GM12878 (cell line): Measurements from ENCODE around the gene ACE. TPM values are rescaled to one million over a fixed set of nuclear protein-coding genes. Genes with fewer than 3 reads are reported as not detected.

Source experiments
- ATAC-seq: fragments of 200-7000 bp; cut with Tn5 transposase; 3 replicates; pipeline ENCODE4 v1.9.1; 2020; ENCODE audit warnings: mild to moderate bottlenecking, moderate library complexity
- BruUV-seq: library from RNA; stranded (reverse); fragments of 400-500 nt; replicated peaks from 2 replicates; lab custom pipeline; 2021; lab: Mats Ljungman, UMichigan
- CTCF ChIA-PET: fragments of 300-600 bp; sonication (Branson Sonifier 250); formaldehyde crosslinking; extraction: SDS; loops from one replicate; lab custom pipeline; 2021; ENCODE audit warnings: inconsistent platforms; lab: Yijun Ruan, JAX
- POLR2A ChIA-PET: fragments of 350-600 bp; formaldehyde crosslinking; extraction: SDS; loops from one replicate; lab custom pipeline; 2021; ENCODE audit warnings: inconsistent platforms; lab: Charles Lee
- RAD21 ChIA-PET: fragments of 300-600 bp; sonication (Branson Sonifier 250); formaldehyde crosslinking; loops from one replicate; lab custom pipeline; 2023; ENCODE audit warnings: antibody characterized with exemption; ENCODE audit not compliant: unreplicated experiment; lab: Charles Lee
- SMC1A ChIA-PET: fragments of 300-600 bp; sonication (Branson Sonifier 250); formaldehyde crosslinking; loops from one replicate; lab custom pipeline; 2023; ENCODE audit not compliant: unreplicated experiment, uncharacterized antibody; lab: Charles Lee
- DNase-seq: peaks from one replicate; pipeline ENCODE4 v3.0.0-alpha.2; 2011; ENCODE audit warnings: low read depth, low spot score
- FAIRE-seq: peaks from 3 replicates; lab custom pipeline; 2011; peaks lifted over from hg19 to GRCh38; lab: Jason Lieb, UNC
- H2AFZ ChIP-seq: 2 replicates; pipeline ENCODE4 v1.6.0; 2011; ENCODE audit warnings: low read depth, low read length, control low read depth; ENCODE audit not compliant: control insufficient read depth
- H3K27ac ChIP-seq: 2 replicates; pipeline ENCODE4 v1.5.1; 2011; ENCODE audit warnings: control low read depth; ENCODE audit not compliant: control insufficient read depth, insufficient read depth
- H3K27me3 ChIP-seq, 2 experiments: replicated peaks in 1 of 2; 2 replicates each; pipeline versions ENCODE4 v1.6.0 to v1.6.1; 2011; ENCODE audit warnings: low read length in 1 of 2; ENCODE audit not compliant: control insufficient read depth in 2 of 2, insufficient read depth in 2 of 2
- H3K36me3 ChIP-seq, 2 experiments: 2 replicates each; pipeline ENCODE4 v1.5.1; 2011; ENCODE audit warnings: low read length in 1 of 2; ENCODE audit not compliant: control insufficient read depth in 2 of 2, insufficient read depth in 2 of 2
- H3K4me1 ChIP-seq: 2 replicates; pipeline ENCODE4 v1.6.1; 2011; ENCODE audit warnings: mild to moderate bottlenecking, low read length, moderate library complexity, mixed read lengths; ENCODE audit not compliant: control insufficient read depth, insufficient read depth
- H3K4me2 ChIP-seq: 2 replicates; pipeline ENCODE4 v1.6.0; 2011; ENCODE audit warnings: control low read depth; ENCODE audit not compliant: control insufficient read depth, insufficient read depth
- H3K4me3 ChIP-seq: fragments of 200-600 bp; sonication (generic); 2 replicates; pipeline ENCODE4 v1.5.1; 2016
- H3K79me2 ChIP-seq: 2 replicates; pipeline ENCODE4 v1.6.0; 2011; ENCODE audit warnings: low read length; ENCODE audit not compliant: control insufficient read depth, insufficient read depth
- H3K9ac ChIP-seq: 2 replicates; pipeline ENCODE4 v1.8.0; 2011; ENCODE audit warnings: low read length, control low read depth, mixed read lengths; ENCODE audit not compliant: control insufficient read depth, insufficient read depth
- H3K9me3 ChIP-seq: replicated peaks from 3 replicates; pipeline ENCODE4 v1.5.1; 2011; ENCODE audit warnings: mild to moderate bottlenecking, low read length; ENCODE audit not compliant: control insufficient read depth, insufficient read depth
- H4K20me1 ChIP-seq: 2 replicates; pipeline ENCODE4 v1.6.0; 2011; ENCODE audit not compliant: control insufficient read depth, insufficient read depth
- EGR1 ChIP-seq, 2 experiments: IDR thresholded peaks; 1 replicate in 1 of 2; 2 replicates in 1 of 2; pipeline ENCODE4 v1.6.1; 2011 to 2012; ENCODE audit warnings: low read depth in 2 of 2, low read length in 2 of 2, borderline replicate concordance in 1 of 2, mild to moderate bottlenecking in 1 of 2, moderate library complexity in 1 of 2
- FOXM1 ChIP-seq: IDR thresholded peaks from 2 replicates; pipeline ENCODE4 v1.6.1; 2012; ENCODE audit warnings: low read depth, mild to moderate bottlenecking, inconsistent platforms, low read length, moderate library complexity
- GABPA ChIP-seq: IDR thresholded peaks from 2 replicates; pipeline ENCODE4 v1.6.1; 2014; ENCODE audit warnings: antibody characterized with exemption, low read depth, mild to moderate bottlenecking, inconsistent platforms
- KDM1A ChIP-seq: fragments of 200-600 bp; sonication (generic); IDR thresholded peaks from 2 replicates; pipeline ENCODE4 v1.6.1; 2016; ENCODE audit warnings: borderline replicate concordance
- POLR2A ChIP-seq: IDR thresholded peaks from 2 replicates; pipeline ENCODE4 v1.6.1; 2011; ENCODE audit warnings: low read depth, mild to moderate bottlenecking, low read length
- RB1 ChIP-seq: fragments of 450-650 bp; formaldehyde crosslinking; IDR thresholded peaks from 2 replicates; pipeline ENCODE4 v1.6.1; 2017; ENCODE audit warnings: mild to moderate bottlenecking, borderline replicate concordance
- SP1 ChIP-seq: IDR thresholded peaks from one replicate; pipeline ENCODE4 v1.6.1; 2011; ENCODE audit warnings: low read depth, low read length
- SUPT20H ChIP-seq: IDR thresholded peaks from 2 replicates; pipeline ENCODE4 v1.6.1; 2011; ENCODE audit warnings: low read depth, mild to moderate bottlenecking, low read length, moderate library complexity, borderline replicate concordance; ENCODE audit not compliant: control insufficient read depth
- TBL1XR1 ChIP-seq: IDR thresholded peaks from 2 replicates; pipeline ENCODE4 v1.6.1; 2012; ENCODE audit warnings: low read depth, low read length, improper control_type of control experiment
- WGBS: methylation state at CpG from one replicate; pipeline ENCODE4 v1.1.6; 2016; ENCODE audit warnings: low lambda C conversion rate; ENCODE audit not compliant: insufficient replicate concordance, insufficient coverage; ENCODE audit errors: missing lambda C conversion rate; 5-methylcytosine and 5-hydroxymethylcytosine counted together
- in situ Hi-C: fragments of 300-500 bp; cut with MboI; formaldehyde crosslinking; loops from 9 replicates; pipeline ENCODE4 v1.14.3; 2018; ENCODE audit warnings: mixed read lengths
- intact Hi-C: fragments of 100-400 bp; cut with micrococcal nuclease; formaldehyde crosslinking; loops from one replicate; pipeline ENCODE4 v1.14.2; 2022; ENCODE audit not compliant: unreplicated experiment
- polyA plus RNA-seq, 11 experiments: library from polyadenylated mRNA; depleted of rRNA in 4 of 11; unstranded in 6 of 11; stranded (reverse) in 5 of 11; fragments of >200 nt; fragmentation: Nextera tagmentation in 4 of 11; fragmentation: Illumina TruSeq in 1 of 11; extraction: Ambion mirVana in 4 of 11; extraction: Trizol in 1 of 11; gene quantifications; 1 replicate in 1 of 11; 2 replicates in 10 of 11; pipeline versions ENCODE4 v1.2.1 to v1.2.3, GENCODE V29; 2011 to 2016; ENCODE audit warnings: inconsistent platforms in 2 of 11, missing spikeins in 2 of 11, low read depth in 1 of 11
- total RNA-seq, 4 experiments: library from RNA; depleted of rRNA in 3 of 4; stranded (reverse); fragments of >200 nt in 3 of 4; fragmentation: Illumina TruSeq in 1 of 4; extraction: Trizol in 1 of 4; gene quantifications; 2 replicates each; pipeline versions ENCODE4 v1.2.1 to v1.2.3, GENCODE V29; 2013 to 2021
- TF ChIP-seq, protein P1 (sequence below): fragments of 150-350 bp; IDR thresholded peaks from 2 replicates; pipeline ENCODE4 v1.6.1; 2016; ENCODE audit warnings: low read depth, low read length
- TF ChIP-seq, protein P2 (sequence below): IDR thresholded peaks from 2 replicates; pipeline ENCODE4 v1.6.1; 2012; ENCODE audit warnings: low read depth, low read length, improper control_type of control experiment

ACE gene
- total and polyA plus RNA-seq, 10 of the 15 experiments (the other 5 are each of a cell fraction or from before 2014, with no cell fraction given), result 0.46 TPM; not detected in 9

DNA sequence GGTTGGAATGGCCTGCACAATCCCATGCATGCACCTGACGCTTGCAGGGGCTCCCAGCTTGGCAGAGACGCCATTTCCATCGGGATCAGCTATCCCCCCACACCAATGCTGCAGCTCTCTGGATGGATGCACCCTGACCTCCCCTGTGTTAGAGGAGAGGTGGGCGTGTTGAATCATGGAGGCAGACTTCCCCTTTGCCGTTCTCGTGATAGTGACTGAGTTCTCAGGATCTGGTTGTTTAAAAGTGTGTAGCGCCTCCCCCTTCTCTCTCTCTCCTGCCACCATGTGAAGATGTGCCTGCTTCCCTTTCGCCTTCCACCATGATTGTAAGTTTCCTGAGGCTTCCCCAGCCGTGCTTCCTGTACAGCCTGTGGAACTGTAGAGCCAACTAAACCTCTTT, 28.5 kb downstream of the ACE start (continued):
- TF ChIP-seq, protein P1, sequence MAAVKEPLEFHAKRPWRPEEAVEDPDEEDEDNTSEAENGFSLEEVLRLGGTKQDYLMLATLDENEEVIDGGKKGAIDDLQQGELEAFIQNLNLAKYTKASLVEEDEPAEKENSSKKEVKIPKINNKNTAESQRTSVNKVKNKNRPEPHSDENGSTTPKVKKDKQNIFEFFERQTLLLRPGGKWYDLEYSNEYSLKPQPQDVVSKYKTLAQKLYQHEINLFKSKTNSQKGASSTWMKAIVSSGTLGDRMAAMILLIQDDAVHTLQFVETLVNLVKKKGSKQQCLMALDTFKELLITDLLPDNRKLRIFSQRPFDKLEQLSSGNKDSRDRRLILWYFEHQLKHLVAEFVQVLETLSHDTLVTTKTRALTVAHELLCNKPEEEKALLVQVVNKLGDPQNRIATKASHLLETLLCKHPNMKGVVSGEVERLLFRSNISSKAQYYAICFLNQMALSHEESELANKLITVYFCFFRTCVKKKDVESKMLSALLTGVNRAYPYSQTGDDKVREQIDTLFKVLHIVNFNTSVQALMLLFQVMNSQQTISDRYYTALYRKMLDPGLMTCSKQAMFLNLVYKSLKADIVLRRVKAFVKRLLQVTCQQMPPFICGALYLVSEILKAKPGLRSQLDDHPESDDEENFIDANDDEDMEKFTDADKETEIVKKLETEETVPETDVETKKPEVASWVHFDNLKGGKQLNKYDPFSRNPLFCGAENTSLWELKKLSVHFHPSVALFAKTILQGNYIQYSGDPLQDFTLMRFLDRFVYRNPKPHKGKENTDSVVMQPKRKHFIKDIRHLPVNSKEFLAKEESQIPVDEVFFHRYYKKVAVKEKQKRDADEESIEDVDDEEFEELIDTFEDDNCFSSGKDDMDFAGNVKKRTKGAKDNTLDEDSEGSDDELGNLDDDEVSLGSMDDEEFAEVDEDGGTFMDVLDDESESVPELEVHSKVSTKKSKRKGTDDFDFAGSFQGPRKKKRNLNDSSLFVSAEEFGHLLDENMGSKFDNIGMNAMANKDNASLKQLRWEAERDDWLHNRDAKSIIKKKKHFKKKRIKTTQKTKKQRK, result no peak

DNA sequence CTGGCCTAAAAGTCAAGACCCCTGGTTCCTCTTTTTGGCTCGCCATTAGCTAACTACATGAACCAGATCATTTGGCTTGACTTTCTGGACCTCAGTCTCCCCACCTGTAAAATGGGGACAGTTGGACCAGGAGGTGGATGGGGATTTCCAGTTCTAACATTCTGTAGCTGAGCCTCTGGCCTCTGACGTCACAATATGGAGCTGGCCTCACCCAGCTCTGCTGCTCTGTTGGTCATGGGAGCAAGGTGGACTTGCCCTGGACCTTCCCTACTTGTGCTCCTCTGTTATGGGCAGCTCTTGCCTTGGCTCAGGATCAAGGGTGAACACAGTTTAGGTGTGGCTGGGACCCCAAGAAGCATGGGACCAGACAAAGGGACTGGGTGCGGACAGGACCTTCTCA, 29.8 kb downstream of the ACE start:
- no peaks in the 10 kb centered on the region for H3K4me1 ChIP-seq
- FAIRE-seq, result no peak
- no peak for ATAC-seq
- no TSS peak for BruUV-seq
- no peaks in the 10 kb centered on the region for H3K79me2 ChIP-seq
- H3K4me2 ChIP-seq, result no peak overlapping the region
- no peaks in the 10 kb centered on the region; the same call in 2 of the 3 replicates for H3K9me3 ChIP-seq
- no peak overlapping the region for H2AFZ ChIP-seq
- ChIA-PET CTCF (no interaction called here), RAD21 (interaction anchor here (0.5 kb wide), 1 partner anchor 95 kb away, joined by 3 read pairs; no protein-coding TSS in a partner anchor), POLR2A (no interaction called here), SMC1A (no interaction called here)
- H3K9ac ChIP-seq, result no peak overlapping the region
- no peaks in the 10 kb centered on the region for H4K20me1 ChIP-seq
- no peak overlapping the region for H3K4me3 ChIP-seq
- H3K27ac ChIP-seq, result no peak overlapping the region
- DNase-seq, result no peak
- intact Hi-C loops, result no loop called here
- WGBS, result 58% methylated on average over 3 of the region's 3 CpGs
- H3K36me3 ChIP-seq, result no peaks in the 10 kb centered on the region
- peaks cover 0 to 2% of the 10 kb centered on the region in 2 experiments; a peak in 1 of 4 replicates for H3K27me3 ChIP-seq
- in situ Hi-C loops, result no loop called here
- TF ChIP-seq FOXM1 (no peak), RB1 (no peak), POLR2A (no peak), GABPA (no peak), EGR1 (IDR thresholded peaks at IDR 0.05; ENCODE audit: borderline replicate concordance in 1 of 2, low read depth in 2 of 2, low read length in 2 of 2) (no peak), SUPT20H (no peak), SP1 (no peak), TBL1XR1 (no peak), KDM1A (no peak)
- TF ChIP-seq, protein P2, sequence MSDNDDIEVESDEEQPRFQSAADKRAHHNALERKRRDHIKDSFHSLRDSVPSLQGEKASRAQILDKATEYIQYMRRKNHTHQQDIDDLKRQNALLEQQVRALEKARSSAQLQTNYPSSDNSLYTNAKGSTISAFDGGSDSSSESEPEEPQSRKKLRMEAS, result no peak
- TF ChIP-seq, all 136 proteins: peak for 0
